ENCODE data around the gene RETN. TPM values are rescaled to one million over a fixed set of nuclear protein-coding genes. Genes with fewer than 3 reads are reported as not detected.

Gene RETN
- total RNA-seq, 1 experiment from 2014 or later = not detected

DNA sequence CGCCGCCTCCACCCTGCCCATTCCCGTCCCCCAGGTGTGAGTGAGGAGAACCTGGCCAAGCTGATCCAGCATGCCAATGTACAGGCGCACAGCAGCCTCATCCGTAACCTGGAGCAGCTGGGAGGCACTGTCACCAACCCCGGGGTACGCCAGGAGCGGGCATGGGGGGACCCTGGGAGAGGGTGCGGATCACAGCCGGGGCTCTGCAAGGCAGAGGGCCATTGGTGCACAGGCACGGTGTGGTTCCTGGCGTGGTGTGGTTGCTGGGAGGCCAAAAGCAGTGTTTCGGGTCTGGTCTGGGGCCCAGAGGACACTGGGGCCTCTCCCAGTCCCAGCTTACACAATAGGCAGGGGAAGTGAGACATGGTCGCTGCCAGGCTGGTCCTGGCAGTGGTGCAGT, 23.7 kb upstream of the RETN start:
- Histone ChIP-seq H3K27ac (ENCODE audit: low read length) (no peak overlapping the region), H3K27me3 (ENCODE audit: control insufficient read depth, insufficient read depth, low read length) (no peaks in the 10 kb centered on the region), H3K9me3 (ENCODE audit: control insufficient read depth, insufficient read depth, low read depth, low read length) (no peaks in the 10 kb centered on the region), H3K4me3 (ENCODE audit: low read depth in 2 of 2, low read length in 2 of 2) (no peak overlapping the region), H3K36me3 (ENCODE audit: control insufficient read depth, insufficient read depth, low read length) (no peaks in the 10 kb centered on the region), H3K4me1 (ENCODE audit: control insufficient read depth, insufficient read depth, low read length) (no peaks in the 10 kb centered on the region)
- POLR2A ChIA-PET = no interaction called here
- no TSS peak for BruUV-seq (replicated peaks)
- DNase-seq (ENCODE audit: low read depth, low spot score) (no peak), ATAC-seq (peak; percentile 42)
- TF ChIP-seq POLR2AphosphoS5 (IDR thresholded peaks at IDR 0.05; ENCODE audit: low read depth, low read length) = no peak
- no peak for TF ChIP-seq TCF7L2 (IDR thresholded peaks at IDR 0.05; ENCODE audit: low read depth, low read length)
- TF ChIP-seq SIN3A (IDR thresholded peaks at IDR 0.05; ENCODE audit: borderline replicate concordance, insufficient read depth, low read depth, low read length) = no peak
- no peak for TF ChIP-seq CTCF (IDR thresholded peaks at IDR 0.05)
- TF ChIP-seq, protein P1, sequence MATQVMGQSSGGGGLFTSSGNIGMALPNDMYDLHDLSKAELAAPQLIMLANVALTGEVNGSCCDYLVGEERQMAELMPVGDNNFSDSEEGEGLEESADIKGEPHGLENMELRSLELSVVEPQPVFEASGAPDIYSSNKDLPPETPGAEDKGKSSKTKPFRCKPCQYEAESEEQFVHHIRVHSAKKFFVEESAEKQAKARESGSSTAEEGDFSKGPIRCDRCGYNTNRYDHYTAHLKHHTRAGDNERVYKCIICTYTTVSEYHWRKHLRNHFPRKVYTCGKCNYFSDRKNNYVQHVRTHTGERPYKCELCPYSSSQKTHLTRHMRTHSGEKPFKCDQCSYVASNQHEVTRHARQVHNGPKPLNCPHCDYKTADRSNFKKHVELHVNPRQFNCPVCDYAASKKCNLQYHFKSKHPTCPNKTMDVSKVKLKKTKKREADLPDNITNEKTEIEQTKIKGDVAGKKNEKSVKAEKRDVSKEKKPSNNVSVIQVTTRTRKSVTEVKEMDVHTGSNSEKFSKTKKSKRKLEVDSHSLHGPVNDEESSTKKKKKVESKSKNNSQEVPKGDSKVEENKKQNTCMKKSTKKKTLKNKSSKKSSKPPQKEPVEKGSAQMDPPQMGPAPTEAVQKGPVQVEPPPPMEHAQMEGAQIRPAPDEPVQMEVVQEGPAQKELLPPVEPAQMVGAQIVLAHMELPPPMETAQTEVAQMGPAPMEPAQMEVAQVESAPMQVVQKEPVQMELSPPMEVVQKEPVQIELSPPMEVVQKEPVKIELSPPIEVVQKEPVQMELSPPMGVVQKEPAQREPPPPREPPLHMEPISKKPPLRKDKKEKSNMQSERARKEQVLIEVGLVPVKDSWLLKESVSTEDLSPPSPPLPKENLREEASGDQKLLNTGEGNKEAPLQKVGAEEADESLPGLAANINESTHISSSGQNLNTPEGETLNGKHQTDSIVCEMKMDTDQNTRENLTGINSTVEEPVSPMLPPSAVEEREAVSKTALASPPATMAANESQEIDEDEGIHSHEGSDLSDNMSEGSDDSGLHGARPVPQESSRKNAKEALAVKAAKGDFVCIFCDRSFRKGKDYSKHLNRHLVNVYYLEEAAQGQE (IDR thresholded peaks at IDR 0.05; ENCODE audit: insufficient read depth in 1 of 2, low read depth in 2 of 2, low read length in 1 of 2) = no peak
- in situ Hi-C loops (cut with HindIII; ENCODE audit: low pct_unique_long_range_greater_than_20kb, low sequenced_read_pairs) = no loop called here
- CTCF ChIA-PET = no interaction called here
- intact Hi-C loops (cut with micrococcal nuclease; ENCODE audit: unreplicated experiment) = no loop called here

DNA sequence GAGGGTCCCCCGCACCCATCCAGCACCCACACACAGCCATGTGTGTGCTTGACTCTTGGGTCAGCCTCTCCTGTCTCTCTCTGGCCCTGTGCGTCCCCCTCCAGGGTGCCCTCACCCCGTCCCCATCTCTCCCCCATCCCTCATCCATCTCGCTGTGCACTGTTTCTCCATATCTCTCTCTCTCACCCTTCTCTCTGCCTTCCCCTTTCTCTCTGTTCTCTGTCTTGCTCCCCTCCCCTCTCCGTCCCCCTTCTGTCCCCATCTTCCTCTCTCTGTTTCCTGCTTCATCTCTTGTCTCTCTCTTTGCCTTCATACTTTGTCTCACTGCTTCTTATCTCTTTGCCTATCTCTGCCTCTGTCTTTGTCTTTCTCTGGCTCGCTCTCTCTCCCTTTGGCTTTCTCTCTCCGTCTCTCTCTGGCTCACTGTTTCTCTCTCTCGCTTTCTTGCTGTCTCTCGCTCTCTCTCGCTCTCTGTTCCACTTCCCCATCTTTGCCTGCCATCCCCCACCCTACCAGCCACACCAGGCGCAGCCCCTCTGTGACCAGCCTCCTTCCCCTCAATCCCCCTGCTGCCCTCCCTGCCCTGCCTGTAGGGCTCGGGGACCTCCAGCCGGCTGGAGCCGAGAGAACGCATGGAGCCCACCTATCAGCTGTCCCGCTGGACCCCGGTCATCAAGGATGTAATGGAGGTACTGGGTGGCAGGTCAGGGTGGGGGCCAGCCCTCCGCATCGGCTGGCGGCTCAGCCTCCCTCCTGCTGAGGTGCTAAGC, 23.0 kb upstream of the RETN start:
- H3K4me1 ChIP-seq (ENCODE audit: control insufficient read depth, insufficient read depth, low read length) = no peaks in the 10 kb centered on the region
- no TSS peak for BruUV-seq (replicated peaks)
- intact Hi-C loops (cut with micrococcal nuclease; ENCODE audit: unreplicated experiment) = no loop called here
- no peaks in the 10 kb centered on the region for H3K9me3 ChIP-seq (ENCODE audit: control insufficient read depth, insufficient read depth, low read depth, low read length)
- no peaks in the 10 kb centered on the region for H3K27me3 ChIP-seq (ENCODE audit: control insufficient read depth, insufficient read depth, low read length)
- DNase-seq (ENCODE audit: low read depth, low spot score) (no peak), ATAC-seq (no peak; the same call in 1 of the 2 replicates)
- no peaks in the 10 kb centered on the region for H3K36me3 ChIP-seq (ENCODE audit: control insufficient read depth, insufficient read depth, low read length)
- in situ Hi-C loops (cut with HindIII; ENCODE audit: low pct_unique_long_range_greater_than_20kb, low sequenced_read_pairs) = no loop called here
- TF ChIP-seq TCF7L2 (IDR thresholded peaks at IDR 0.05; ENCODE audit: low read depth, low read length) (no peak), SIN3A (IDR thresholded peaks at IDR 0.05; ENCODE audit: borderline replicate concordance, insufficient read depth, low read depth, low read length) (no peak), CTCF (IDR thresholded peaks at IDR 0.05) (no peak), POLR2AphosphoS5 (IDR thresholded peaks at IDR 0.05; ENCODE audit: low read depth, low read length) (no peak)
- TF ChIP-seq, protein P1 (IDR thresholded peaks at IDR 0.05; ENCODE audit: insufficient read depth in 1 of 2, low read depth in 2 of 2, low read length in 1 of 2) = no peak
- ChIA-PET POLR2A (no interaction called here), CTCF (no interaction called here)
- no peak overlapping the region for H3K27ac ChIP-seq (ENCODE audit: low read length)
- no peak overlapping the region for H3K4me3 ChIP-seq (ENCODE audit: low read depth in 2 of 2, low read length in 2 of 2)
